HUDEP-2 (cell line): Measurements from ENCODE around the gene PRKACB.
"Not testable (repeated sequence)": the region's sequence is repeated elsewhere in the genome, so short reads cannot be mapped to it uniquely, and the experiment has no call there.

Experiments used
- DNase-seq, 76 experiments: peaks; one replicate each; lab custom pipeline; 2025; ENCODE audit not compliant: unreplicated experiment in 76 of 76; lab: John Stamatoyannopoulos, UW

The PRKACB gene

DNA sequence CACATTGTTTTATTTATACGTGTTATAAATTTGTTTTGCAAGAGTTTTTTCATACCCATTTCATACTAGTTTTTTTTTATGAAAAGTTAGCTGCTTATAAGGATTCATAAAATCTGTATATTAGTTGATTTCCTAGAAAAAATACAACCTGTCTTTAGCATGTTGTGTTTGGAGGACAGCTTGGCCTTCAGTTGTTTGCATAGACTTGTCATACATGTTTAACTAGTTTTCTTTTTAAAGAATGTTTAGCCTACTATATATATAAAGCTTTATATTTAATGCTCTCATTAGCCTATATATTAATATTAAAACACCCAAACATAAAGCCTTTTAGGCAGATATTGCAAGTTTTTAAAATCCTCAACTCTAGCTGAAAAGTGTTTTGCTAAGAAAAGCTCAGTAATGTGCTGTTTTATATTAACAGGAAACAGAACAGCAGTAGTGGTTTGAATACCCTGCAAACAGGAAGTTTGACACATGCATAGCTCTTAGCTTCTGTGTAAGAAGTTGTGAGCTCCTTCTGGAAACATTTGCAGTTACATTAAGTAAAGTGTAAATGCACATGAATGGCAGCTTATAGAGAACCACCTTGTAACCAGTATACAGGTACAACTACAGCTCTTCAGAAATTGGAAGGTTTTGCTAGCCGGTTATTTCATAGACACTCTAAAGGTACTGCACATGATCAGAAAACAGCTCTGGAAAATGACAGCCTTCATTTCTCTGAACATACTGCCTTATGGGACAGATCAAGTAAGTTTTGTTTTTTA, at the start of gene PRKACB:
Gene PRKACB (plus strand): TSS at position 476 of the 770 bp plus-strand sequence. CDS start 91 bp downstream, at position 567.
- no peak for DNase-seq

DNA sequence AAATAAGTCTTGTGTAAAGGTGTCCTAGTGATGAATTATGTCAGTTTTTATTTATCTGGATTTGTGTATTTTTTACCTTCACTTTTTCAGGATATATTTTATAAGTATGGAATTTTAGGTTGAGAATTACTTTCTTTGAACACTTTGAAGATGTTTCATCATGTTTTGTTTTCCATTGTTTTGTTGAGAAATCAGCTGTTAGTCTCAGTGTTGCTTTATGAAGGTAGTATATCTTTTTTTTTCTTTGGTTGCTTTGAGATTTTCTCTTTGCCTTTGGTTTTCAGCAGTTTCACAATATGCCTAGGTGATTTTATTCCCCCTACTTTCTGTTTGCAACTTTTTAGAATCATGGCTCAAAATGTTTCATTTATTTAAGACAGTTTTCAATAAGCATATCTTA, 48.8 kb upstream of the PRKACB start:
- DNase-seq = no peak

DNA sequence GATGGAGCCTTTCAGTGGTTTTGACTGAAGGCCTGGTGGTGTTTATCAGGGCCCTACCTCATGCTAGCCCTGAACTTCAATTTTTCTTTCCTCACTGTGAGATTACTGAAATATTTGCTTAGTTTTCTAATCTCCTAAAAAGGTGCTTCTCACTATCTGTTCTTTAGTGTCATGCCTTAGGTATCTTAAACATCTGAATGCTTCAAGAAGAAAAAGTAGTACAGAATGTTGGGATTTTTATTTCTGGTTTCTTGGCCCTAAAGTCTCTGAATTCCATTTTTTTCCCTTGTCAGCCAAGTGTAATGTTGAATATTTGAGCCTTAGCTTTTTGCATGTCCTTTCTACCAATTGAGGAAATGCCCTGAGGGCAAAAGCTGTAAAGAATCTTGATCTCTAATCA, 47.9 kb upstream of the PRKACB start:
- DNase-seq = no peak

DNA sequence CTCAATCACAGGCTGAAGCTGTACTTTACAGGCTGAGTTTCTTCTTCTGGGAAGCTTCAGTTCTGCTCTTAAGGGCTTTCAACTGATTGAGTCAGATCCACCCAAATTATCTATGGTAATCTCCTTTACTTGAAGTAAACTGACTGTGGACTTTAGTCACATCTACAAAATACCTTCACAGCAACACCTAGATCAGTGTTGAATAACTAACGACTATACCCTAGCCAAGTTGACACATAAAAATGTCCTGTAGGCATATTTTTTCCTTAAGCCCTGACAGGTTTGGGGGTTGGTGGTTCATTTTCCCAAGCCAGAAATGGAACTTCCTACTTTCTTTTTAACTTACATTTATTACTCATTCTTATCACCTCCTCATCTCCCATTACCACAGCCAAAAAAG, 42.9 kb upstream of the PRKACB start:
- DNase-seq = no peak

DNA sequence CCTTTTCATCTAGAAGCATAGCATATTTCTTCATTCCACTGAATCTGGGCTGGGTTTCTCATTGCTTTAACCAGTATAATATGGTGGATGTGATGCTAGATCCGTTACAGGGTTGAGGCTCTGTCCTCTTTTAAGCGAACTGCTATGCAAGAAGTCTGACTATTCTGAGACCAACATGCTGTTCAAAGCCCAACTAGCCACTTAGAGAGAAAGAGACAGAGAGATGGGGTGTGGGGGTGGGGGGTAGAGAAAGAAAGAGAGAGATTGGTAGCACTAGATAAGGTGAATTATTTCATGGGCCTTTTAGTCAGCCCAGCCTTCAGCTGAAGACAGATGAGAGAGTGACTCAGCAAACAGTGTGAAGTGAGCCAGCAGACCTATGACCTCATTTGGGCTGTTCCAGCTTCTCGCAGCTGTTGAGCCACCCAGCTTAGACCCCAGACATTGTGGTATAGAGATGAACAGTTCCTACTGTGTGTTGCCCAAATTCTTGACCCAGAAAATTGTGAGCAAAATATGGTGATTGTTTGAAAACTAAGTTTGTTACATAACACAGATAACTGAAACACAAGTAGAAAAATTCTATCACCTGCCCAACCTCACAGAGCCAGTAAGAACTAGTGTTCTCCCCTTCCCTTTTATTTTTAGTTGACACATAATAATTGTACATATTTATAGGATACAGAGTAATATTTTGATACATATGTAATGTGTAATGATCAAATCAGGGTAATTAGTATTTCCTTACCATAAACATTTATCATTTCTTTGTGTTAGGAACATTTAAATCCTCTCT, 40.7 kb upstream of the PRKACB start:
- DNase-seq = peak in 68 of 76 experiments; percentile 2 to 85 (median 42)

DNA sequence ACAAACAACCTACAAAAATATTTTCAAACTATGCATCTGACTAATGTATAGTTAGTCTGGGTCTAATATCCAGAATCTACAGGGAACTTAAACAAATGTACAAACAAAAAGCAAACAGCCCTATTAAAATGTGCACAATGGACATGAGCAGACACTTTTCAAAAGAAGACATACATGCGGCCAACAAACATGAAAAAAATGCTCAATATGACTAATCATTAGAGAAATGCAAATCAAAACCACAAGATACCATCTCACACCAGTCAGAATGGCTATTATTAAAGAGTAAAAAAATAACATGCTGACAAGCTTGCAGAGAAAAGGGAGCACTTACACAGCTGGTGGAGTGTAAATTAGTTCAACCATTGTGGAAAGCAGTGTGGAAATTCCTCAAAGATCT, 36.5 kb upstream of the PRKACB start:
- not testable (repeated sequence) for DNase-seq

DNA sequence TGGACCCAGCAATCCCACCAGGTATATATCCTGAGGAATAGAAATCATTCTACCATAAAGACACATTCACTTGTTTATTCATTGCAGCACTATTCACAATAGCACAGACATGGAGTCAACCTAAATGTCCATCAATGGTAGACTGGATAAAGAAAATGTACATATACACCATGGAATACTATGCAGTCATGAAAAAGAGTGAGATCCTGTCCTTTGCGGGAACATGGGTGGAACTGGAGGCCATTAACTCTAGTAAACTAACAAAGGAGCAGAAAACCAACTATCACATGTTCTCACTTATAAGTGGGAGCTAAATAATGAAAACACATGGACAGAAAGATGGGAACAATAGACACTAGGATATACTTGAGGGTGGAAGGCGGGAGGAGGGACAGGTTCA, 36.1 kb upstream of the PRKACB start:
- no peak for DNase-seq

DNA sequence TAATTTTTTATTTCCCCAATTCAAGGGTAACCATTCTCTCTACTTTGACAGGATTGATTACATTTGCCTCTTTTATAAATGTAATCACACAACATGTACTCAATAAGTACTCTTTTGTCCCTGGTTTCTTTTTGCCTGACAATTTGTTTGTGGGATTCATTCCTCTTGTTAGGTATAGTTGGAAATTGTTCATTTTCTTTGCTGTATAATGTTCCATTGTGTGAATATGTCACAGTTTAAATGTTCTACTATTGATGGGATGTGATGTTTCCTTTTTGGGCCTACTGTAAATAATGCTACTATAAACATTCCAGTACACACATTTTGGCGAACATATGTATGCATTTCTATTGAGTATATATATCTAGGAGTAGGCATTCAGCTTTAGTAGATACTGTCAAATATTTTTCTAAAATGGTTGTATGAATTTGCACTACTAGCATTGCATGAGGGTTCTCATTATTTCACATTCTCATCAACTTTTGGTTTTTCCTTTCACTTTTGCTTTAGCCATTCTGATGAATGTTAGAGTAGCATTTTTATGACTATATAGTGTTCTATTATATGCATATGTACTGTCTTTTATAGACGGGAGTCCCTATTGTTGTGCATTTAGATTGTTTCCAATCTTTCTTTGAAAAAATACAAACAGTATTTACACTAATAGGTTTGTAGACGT, 35.0 kb upstream of the PRKACB start:
- DNase-seq = no peak

DNA sequence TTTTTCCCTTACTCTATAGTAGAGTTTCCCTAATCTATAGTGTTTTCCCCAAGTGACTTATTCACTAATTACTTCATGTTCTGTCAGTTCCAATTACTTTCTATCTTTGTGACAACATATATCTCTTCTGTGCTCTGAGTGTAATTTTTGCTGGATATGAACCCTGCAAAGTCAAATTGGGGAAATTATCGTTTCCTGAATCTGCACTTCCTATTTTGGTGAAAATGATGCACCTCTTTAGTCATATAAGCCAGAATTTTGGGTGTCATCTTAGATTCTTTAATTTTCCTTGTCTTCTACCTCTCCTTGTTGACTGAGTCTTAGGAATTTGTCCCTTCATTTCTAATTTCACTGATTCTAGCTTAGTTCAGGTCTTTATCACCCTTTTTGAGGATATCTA, 33.4 kb upstream of the PRKACB start:
- no peak for DNase-seq

DNA sequence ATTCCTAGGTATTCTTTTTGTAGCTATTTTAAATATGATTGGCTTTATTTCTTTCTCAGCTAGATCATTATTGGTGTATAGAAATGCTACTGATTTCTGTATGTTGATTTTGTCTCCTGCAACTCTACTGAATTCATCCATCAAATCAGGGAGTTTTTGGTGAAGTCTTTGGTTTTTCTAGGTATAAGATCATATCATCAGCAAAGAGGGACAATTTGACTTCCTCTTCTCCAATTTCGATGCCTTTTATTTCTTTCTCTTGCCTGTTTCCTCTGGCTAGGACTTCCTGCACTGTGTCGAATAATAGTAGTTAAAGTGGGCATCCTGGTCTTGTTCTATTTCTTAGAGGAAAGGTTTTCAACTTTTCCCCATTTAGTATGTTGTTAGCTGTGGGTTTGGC, 27.5 kb upstream of the PRKACB start:
- no peak for DNase-seq

DNA sequence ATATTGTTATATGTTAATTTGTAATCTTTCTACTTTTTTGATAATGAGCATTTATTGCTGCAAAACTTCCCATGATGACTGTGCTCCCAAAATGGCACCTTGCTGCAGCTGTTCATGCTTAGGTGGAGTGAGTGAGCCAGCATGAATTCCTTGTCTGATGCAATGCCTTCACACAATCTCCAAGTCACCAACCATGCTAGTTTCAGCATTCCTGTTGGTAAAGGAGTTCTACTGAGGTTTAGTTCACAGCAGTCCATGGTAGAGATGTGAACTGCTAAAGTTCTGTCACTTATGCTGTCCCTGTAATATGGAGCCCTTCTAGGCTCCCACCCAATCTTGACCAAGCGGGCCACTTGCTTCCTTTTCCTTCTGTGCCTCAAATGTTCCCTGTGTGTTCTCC, 26.2 kb upstream of the PRKACB start:
- no peak for DNase-seq

DNA sequence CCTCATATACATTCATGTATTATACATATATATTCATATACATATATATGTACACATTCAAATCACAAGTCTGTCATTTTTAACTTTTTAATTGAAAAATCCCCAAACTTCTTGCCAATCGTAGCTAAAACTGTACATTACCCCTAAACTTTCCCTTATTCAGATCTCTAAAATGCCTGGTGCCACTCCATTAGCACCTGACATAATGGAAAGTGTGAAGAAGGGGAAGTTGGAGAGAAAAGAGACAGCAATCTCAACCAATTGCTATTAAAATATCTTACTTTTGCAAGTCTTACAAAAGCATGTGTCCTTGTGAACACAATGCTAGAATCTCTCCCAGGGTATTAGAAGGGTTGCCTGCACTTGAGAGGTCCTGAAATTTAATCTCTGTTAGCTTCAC, 22.7 kb upstream of the PRKACB start:
- DNase-seq = no peak

DNA sequence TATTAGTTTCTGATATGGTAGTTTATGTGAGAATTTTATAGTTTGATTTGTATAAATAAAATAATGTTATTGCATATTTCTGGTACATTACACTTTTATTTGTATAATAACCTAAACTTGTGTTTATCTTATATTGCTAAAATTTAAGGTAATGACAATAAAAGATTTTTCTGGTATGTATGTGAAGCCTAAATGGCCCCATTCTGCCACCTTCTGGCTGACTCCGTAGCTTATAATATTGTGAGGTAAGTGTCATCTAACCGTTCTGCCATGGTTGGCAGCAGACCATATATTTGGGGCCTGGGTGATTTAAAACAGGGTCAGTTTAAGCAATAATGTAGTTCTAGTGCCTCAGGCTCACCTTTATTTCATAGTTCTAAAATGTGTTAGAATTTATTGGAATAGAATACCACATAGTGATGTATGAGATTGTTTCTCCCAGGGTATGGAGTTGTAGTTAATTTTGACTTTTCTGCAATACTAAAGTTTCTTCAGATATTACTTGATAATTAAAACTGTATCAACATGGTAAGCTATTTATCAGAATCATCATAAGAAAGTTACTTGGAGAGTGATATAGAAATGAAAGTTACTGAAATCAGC, 21.2 kb upstream of the PRKACB start:
- DNase-seq = peak in 45 of 76 experiments; percentile 1 to 53 (median 14)

DNA sequence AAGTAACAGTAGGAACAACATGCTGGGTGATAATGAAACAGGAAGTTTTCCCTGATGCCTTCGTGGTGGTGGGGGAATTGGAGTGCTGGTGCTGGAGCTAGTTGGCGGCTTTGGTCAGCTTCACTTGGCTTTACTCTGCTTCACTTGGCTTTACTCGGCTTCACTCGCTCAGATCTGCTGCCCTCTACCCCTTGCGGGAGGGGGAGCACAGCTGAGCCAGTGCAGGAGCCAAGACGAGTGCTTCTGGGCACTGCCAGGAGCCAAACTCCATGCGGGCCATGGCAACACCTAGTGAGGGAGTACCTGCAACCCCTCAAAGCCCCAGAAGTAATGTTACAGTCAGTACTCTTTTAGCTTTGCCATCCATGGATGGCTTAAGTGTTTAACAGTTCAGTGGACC, 10.6 kb upstream of the PRKACB start:
- no peak for DNase-seq

DNA sequence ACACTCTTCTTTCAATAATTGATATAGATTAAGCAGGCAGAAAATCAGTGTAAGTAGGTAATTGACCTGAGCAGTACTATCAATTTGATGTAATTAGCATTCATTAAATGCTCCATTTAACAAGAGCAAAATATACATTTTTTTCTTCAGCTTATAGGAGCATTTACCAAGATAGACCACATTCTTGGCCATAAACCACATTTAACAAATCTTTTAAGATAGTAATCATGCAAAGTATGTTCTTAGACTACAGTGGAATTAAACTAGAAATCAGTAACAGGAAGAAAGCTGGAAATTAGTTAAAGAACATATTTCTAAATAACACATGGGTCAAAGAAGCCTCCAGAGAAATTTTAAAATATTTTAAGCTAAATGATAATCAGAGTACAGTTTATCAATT, 8.7 kb upstream of the PRKACB start:
- no peak for DNase-seq

DNA sequence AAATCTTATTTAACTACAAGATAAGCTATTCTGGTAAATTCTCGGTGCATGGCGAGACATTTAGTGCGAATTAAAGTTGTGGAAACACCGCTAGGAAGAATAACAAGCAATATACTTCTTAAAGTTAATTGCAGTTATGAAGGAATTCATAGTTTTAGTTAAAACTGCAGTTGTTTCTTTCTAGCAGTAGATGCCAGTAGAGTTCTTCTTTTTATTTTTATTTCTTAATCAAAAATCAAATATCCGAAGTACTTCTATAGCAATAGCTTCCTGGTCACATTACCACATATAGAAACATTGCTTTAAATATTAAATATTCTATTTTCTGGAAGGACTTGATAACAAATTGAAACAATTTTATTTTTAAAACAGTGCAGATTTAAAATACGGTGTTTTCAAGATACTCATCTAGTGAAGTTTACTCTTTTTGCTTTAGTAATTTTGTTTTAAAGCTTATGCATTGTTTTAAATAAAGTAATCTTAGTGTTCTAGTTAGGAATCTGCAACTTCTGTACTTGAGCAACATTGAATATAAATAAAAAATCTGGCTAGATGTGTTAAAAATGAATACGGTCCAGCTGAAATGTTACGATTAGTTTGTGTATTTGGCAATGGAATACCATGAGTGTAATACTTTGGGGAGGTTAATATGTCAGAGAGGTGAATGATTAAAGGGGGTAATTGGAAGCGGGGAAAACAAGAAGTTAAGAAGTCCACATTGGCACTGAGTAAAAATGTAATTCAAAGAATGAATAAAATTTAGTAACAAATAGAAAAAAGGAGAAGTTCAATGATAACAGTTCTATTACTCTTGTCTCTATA, 2.7 kb upstream of the PRKACB start:
- no peak for DNase-seq

DNA sequence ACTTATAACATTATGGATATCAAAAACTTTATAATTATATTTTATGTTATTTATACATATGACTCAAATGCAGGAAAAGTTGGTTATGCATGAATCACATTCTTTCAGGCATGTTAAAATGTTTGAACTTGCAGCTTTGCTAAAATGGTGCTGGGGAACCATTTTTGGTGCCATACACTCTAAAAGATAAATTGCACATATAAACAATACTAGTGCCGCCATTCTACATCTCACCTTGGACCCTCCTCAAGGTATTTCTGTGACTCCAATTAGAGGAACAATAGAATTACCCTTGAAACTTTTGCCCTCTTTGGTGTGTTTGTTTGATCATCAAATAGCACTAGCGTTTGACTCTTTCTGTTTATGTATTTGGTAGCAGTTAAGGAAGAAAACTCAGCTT, 997 bp downstream of the PRKACB start:
- no peak for DNase-seq

DNA sequence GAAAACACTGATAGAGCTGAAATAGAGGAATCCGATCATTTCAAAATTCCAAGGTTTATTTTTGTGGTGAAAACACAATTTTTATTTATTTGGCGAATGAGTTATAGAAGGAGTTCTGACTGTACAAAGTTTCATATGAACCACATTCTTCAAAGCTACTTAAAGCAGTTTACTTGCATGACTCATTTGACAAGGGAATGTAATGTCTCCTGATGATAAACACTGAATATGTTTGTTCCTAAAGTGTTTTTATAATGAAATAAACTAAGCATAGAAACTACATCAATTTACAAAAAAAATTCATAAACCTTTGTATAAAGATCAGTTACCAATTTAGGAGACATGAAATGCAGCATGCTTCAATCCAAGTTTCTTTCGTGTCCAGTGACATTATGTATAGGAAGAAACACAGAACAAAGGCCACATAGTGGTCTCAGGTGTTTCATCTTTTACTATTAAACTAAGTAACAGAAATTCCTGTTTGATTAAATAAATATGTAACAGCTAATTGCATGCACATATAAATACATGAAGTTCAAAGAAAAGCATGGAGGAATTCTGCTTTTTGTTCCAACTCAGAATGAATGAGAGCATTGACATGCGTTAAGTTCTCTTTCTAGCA, 2.5 kb downstream of the PRKACB start:
- no peak for DNase-seq

DNA sequence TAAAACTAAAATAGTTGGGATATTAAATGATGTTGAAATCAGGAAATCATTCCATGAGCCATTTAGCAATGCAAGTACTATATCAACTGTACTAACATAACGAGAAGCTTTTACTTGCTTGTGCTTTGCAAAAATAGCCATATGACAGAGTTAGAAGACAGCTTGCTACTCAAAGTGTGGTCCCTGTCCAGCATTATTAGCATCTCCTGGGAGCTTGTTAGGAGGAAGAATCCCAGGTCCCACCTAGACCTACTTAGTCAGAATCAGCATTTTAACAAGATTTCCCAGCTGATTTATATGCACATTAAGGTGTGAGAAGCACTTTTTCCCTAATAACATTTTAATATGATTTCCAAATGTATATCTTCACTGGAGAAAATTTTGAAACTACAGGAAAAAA, 4.7 kb downstream of the PRKACB start:
- no peak for DNase-seq

DNA sequence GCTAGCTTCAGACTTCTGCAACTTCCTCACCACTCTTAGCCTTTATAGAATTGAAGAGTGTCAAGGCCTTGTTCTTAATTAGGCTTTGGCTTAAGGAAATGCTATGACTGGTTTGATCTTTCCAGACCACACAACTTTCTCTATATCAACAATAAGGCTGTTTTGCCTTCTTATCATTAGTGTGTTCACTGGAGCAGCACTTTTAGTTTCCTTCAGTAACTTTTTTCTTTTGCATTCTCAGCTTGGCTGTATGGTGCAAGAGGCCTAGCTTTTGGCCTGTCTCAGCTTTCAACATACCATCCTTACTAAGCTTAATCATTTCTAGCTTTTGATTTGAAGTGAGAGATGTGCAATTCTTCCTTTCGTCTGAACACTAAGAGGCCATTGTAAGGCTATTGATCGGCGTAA, 8.6 kb downstream of the PRKACB start:
- DNase-seq = no peak
